ENCODE data around the gene DCTN2.
A peak's percentile ranks its signal among the peaks of the same experiment; 100 is the strongest.

DCTN2 gene

DNA sequence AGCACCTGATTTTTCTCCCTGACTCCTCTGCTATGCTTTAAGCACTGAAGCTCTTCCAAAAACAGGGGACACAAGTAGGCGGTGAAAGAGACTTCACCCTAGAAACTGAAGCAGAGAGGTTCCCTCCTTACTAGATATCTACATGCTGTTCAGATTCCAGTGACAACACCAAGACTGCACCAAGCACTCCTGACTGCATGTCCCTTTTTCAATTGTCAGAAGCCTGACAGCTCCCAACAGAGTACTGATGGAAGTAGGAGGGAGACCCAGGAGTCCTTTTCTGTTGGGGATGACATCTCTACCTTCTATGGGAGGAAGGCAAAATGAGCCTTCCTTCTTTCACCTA is 10.4 kb downstream of the DCTN2 start:
- Histone ChIP-seq H3K27me3 (ENCODE audit: insufficient read depth, low read depth, severe bottlenecking) (no peaks in the 10 kb centered on the region), H3K4me3 (ENCODE audit: low read depth, low read length) (no peak overlapping the region), H3K9me3 (ENCODE audit: severe bottlenecking) (no peaks in the 10 kb centered on the region), H3K27ac (no peak overlapping the region), H3K36me3 (peaks cover 79% of the 10 kb centered on the region)
- no peak for DNase-seq
- TF ChIP-seq, protein P1, sequence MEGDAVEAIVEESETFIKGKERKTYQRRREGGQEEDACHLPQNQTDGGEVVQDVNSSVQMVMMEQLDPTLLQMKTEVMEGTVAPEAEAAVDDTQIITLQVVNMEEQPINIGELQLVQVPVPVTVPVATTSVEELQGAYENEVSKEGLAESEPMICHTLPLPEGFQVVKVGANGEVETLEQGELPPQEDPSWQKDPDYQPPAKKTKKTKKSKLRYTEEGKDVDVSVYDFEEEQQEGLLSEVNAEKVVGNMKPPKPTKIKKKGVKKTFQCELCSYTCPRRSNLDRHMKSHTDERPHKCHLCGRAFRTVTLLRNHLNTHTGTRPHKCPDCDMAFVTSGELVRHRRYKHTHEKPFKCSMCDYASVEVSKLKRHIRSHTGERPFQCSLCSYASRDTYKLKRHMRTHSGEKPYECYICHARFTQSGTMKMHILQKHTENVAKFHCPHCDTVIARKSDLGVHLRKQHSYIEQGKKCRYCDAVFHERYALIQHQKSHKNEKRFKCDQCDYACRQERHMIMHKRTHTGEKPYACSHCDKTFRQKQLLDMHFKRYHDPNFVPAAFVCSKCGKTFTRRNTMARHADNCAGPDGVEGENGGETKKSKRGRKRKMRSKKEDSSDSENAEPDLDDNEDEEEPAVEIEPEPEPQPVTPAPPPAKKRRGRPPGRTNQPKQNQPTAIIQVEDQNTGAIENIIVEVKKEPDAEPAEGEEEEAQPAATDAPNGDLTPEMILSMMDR (IDR thresholded peaks at IDR 0.05; ENCODE audit: low read depth, low read length), result no peak

DNA sequence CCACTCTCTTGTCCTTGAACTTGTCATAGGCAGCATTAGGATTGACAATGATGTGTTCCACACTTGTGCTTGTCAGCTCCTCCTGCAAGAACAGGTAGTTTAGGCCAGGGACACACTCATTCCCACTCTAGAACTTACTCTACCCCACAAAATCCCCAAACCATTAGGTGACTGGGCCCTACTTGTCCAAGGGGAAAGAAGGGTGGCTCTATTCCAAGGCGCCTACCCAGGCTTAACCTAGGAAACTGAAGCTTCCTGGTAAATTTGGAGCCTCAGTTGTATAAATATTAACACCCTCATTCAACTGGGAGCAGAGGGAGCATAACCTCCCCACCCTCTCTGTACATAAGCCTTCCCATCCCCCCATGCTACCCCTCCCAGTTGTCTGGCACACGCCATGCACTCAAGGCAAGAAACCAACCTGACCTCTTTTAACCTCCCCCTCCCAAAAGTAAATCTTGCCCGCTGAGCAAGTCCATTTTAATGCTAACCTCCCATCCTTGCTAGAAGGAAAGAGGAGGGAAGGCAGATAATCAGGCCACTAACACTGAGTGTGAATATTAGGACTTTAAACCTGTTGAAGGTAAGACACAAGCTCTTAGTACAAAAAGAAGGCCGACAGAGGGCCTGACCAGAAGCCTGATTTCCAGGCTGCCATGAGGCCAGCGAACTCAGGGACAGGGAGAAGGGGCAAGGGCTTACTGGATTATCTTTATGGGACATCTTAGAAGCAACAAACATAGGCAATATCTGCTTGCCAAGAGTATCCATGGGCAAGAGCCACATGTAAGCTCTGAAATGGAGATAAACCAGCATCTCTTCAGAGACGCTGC is 11.0 kb downstream of the DCTN2 start:
- Histone ChIP-seq H3K4me3 (ENCODE audit: low read depth, low read length) (no peak overlapping the region), H3K27ac (no peak overlapping the region), H3K36me3 (peaks cover 80% of the 10 kb centered on the region), H3K27me3 (ENCODE audit: insufficient read depth, low read depth, severe bottlenecking) (no peaks in the 10 kb centered on the region), H3K9me3 (ENCODE audit: severe bottlenecking) (no peaks in the 10 kb centered on the region)
- TF ChIP-seq, protein P1 (IDR thresholded peaks at IDR 0.05; ENCODE audit: low read depth, low read length), result no peak
- DNase-seq, result no peak

DNA sequence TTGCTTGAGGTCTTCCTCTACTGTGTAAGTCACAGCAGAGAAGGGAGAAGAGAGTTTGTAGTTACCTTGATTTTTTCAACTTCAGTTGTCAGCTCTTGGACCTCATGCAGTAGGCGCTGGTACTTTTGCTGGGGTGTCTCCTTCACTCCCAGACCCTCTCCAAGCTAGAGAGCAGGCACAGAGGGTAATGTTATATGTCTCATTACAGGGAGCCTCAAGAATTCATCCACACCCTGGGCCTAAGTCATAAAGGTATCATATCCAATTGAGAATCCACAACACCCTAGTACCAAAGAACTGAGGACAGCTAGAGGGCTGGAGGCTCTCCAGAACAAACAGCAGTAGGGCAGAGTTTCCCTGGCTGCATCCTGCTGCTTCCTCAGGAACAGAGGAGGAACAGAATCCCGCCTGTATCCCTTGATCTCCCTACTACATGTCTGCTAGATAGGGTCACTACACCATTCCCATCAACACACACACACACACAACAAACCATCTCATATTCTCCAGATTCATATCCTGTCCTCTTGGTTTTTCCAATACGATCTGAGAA is 11.9 kb downstream of the DCTN2 start:
- Histone ChIP-seq H3K9me3 (ENCODE audit: severe bottlenecking) (no peaks in the 10 kb centered on the region), H3K27me3 (ENCODE audit: insufficient read depth, low read depth, severe bottlenecking) (no peaks in the 10 kb centered on the region), H3K36me3 (peaks cover 86% of the 10 kb centered on the region), H3K27ac (no peak overlapping the region), H3K4me3 (ENCODE audit: low read depth, low read length) (no peak overlapping the region)
- TF ChIP-seq, protein P1 (IDR thresholded peaks at IDR 0.05; ENCODE audit: low read depth, low read length), result no peak
- no peak for DNase-seq

DNA sequence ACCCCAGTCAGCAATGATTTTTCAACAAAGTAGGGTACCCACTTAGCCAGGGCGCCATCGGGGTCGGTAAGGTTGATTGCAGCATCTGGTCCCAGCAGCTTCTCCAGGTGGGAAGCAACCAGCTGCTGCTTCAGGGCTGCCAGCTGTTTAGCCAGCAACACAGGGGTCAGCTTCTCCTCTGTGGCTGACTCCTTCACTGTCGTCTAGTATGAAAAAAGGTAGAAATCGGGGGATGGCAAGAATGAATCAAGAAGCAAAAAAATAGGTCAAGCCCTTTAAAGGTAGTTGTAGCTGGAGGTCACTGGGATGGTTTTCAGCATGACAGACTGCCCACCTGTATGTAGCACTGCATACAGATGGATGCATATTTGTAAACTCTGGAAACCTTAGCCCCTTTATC is 12.7 kb downstream of the DCTN2 start:
- DNase-seq, result no peak
- no peaks in the 10 kb centered on the region for H3K9me3 ChIP-seq (ENCODE audit: severe bottlenecking)
- TF ChIP-seq, protein P1 (IDR thresholded peaks at IDR 0.05; ENCODE audit: low read depth, low read length), result no peak
- no peak overlapping the region for H3K4me3 ChIP-seq (ENCODE audit: low read depth, low read length)
- H3K27me3 ChIP-seq (ENCODE audit: insufficient read depth, low read depth, severe bottlenecking), result no peaks in the 10 kb centered on the region
- H3K36me3 ChIP-seq, result peaks cover 88% of the 10 kb centered on the region
- H3K27ac ChIP-seq, result no peak overlapping the region; the same call in 1 of the 2 replicates

DNA sequence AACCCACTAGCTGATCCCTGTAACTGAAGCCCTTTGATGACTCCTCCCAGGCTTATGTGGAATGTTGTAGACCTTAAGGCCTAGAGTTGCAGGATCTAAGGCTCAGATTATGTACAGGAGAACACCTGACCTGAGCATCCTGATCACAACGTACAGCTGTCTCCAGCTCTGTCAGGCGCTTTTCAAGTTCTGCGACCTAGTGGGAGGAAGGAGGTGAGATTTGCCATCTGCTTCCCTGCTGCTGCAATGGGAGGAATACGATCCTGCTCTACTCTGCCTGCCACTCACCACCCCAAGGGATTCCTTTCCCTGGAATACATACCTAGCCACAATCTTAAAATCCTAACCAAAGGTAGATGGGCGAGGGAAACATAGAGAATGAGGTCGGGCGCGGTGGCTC is 13.9 kb downstream of the DCTN2 start:
- TF ChIP-seq, protein P1 (IDR thresholded peaks at IDR 0.05; ENCODE audit: low read depth, low read length), result no peak
- peak overlapping the region; percentile 45 for H3K27ac ChIP-seq
- peak; percentile 58 for DNase-seq
- H3K9me3 ChIP-seq (ENCODE audit: severe bottlenecking), result no peaks in the 10 kb centered on the region
- no peaks in the 10 kb centered on the region for H3K27me3 ChIP-seq (ENCODE audit: insufficient read depth, low read depth, severe bottlenecking)
- no peak overlapping the region for H3K4me3 ChIP-seq (ENCODE audit: low read depth, low read length)
- H3K36me3 ChIP-seq, result peaks cover 90% of the 10 kb centered on the region

Data from WERI-Rb-1 (cell line).